ENCODE data around the gene GM2A.

Gene GM2A

GRCh38 chr5:151310932-151311331 is 57.9 kb downstream of the GM2A start:
- no peaks in the 10 kb centered on the region for H3F3A ChIP-seq (ENCODE audit: insufficient read depth)
- no peaks in the 10 kb centered on the region for H3K27me3 ChIP-seq (ENCODE audit: low read length)
- no peaks in the 10 kb centered on the region for H4K20me1 ChIP-seq (ENCODE audit: low read depth, low read length)
- H3K9ac ChIP-seq (ENCODE audit: low read length) = no peak overlapping the region
- H3K4me2 ChIP-seq (ENCODE audit: low read depth, low read length, poor library complexity, severe bottlenecking) = no peak overlapping the region
- no peaks in the 10 kb centered on the region for H3K36me3 ChIP-seq (ENCODE audit: low read length)
- H3K9me2 ChIP-seq (replicated peaks; ENCODE audit: insufficient read depth, low read length) = no peaks in the 10 kb centered on the region
- no peak overlapping the region for H3K4me3 ChIP-seq (ENCODE audit: insufficient read depth, low read length, poor library complexity, severe bottlenecking)
- no peaks in the 10 kb centered on the region for H3K9me3 ChIP-seq (ENCODE audit: insufficient read depth, low read length)
- no peak for TF ChIP-seq EZH2phosphoT487 (conservative IDR thresholded peaks at IDR 0.05; ENCODE audit: low read length)
- no peak overlapping the region for H3K27ac ChIP-seq (ENCODE audit: low read depth, low read length)
- H2AFZ ChIP-seq (ENCODE audit: low read depth, low read length, severe bottlenecking) = no peak overlapping the region
- H3K79me2 ChIP-seq (ENCODE audit: insufficient read depth, low read length) = no peaks in the 10 kb centered on the region

DNA sequence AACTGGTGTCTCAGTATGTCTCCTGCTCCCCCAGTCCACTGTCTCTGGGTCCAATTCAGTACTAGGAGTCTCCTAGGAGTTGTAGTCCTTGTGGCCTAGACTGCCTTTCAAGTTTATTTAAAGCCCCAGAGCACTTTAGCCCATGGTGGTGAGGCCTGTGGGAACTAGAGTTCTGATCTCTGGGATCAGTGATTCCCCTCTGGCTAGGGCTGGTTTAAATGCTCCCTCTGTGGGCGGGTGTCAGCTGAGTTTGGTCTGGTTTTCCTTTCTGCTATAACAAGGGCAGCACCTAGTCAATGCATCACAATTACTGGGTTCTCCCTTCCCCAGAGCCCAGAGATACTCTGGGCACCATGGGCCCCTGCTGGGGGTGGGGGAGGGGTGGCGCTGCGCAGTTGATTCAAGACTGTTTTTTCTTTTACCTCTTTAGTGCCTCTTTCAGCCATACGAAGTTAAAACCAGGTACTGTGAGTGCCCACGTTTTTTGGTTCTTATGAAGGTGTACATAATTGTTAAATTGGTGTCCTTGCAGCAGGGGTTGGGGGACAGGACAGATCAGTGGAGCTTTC is 59.9 kb downstream of the GM2A start:
- H3K79me2 ChIP-seq (ENCODE audit: insufficient read depth, low read length) = no peaks in the 10 kb centered on the region
- H3K4me2 ChIP-seq (ENCODE audit: low read depth, low read length, poor library complexity, severe bottlenecking) = no peak overlapping the region
- TF ChIP-seq, protein P1, sequence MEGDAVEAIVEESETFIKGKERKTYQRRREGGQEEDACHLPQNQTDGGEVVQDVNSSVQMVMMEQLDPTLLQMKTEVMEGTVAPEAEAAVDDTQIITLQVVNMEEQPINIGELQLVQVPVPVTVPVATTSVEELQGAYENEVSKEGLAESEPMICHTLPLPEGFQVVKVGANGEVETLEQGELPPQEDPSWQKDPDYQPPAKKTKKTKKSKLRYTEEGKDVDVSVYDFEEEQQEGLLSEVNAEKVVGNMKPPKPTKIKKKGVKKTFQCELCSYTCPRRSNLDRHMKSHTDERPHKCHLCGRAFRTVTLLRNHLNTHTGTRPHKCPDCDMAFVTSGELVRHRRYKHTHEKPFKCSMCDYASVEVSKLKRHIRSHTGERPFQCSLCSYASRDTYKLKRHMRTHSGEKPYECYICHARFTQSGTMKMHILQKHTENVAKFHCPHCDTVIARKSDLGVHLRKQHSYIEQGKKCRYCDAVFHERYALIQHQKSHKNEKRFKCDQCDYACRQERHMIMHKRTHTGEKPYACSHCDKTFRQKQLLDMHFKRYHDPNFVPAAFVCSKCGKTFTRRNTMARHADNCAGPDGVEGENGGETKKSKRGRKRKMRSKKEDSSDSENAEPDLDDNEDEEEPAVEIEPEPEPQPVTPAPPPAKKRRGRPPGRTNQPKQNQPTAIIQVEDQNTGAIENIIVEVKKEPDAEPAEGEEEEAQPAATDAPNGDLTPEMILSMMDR (IDR thresholded peaks at IDR 0.05; ENCODE audit: insufficient read depth, low read length, poor library complexity, severe bottlenecking) = no peak
- no peak for TF ChIP-seq EZH2phosphoT487 (conservative IDR thresholded peaks at IDR 0.05; ENCODE audit: low read length)
- no peak overlapping the region for H3K27ac ChIP-seq (ENCODE audit: low read depth, low read length)
- H3F3A ChIP-seq (ENCODE audit: insufficient read depth) = no peaks in the 10 kb centered on the region
- H3K9me2 ChIP-seq (replicated peaks; ENCODE audit: insufficient read depth, low read length) = no peaks in the 10 kb centered on the region
- no peak overlapping the region for H2AFZ ChIP-seq (ENCODE audit: low read depth, low read length, severe bottlenecking)
- no peaks in the 10 kb centered on the region for H3K27me3 ChIP-seq (ENCODE audit: low read length)
- H3K36me3 ChIP-seq (ENCODE audit: low read length) = no peaks in the 10 kb centered on the region
- no peak overlapping the region for H3K4me3 ChIP-seq (ENCODE audit: insufficient read depth, low read length, poor library complexity, severe bottlenecking)
- H4K20me1 ChIP-seq (ENCODE audit: low read depth, low read length) = no peaks in the 10 kb centered on the region
- H3K9me3 ChIP-seq (ENCODE audit: insufficient read depth, low read length) = no peaks in the 10 kb centered on the region
- H3K9ac ChIP-seq (ENCODE audit: low read length) = no peak overlapping the region

- no peak overlapping the region for H3K4me2 ChIP-seq (ENCODE audit: low read depth, low read length, poor library complexity, severe bottlenecking)
- H3K36me3 ChIP-seq (ENCODE audit: low read length) = no peaks in the 10 kb centered on the region
- H3K9me2 ChIP-seq (replicated peaks; ENCODE audit: insufficient read depth, low read length) = no peaks in the 10 kb centered on the region
- H3K79me2 ChIP-seq (ENCODE audit: insufficient read depth, low read length) = no peaks in the 10 kb centered on the region
- H3F3A ChIP-seq (ENCODE audit: insufficient read depth) = no peaks in the 10 kb centered on the region
- H3K9ac ChIP-seq (ENCODE audit: low read length) = no peak overlapping the region
- no peaks in the 10 kb centered on the region for H3K9me3 ChIP-seq (ENCODE audit: insufficient read depth, low read length)
- TF ChIP-seq, protein P1 (IDR thresholded peaks at IDR 0.05; ENCODE audit: insufficient read depth, low read length, poor library complexity, severe bottlenecking) = no peak
- TF ChIP-seq EZH2phosphoT487 (conservative IDR thresholded peaks at IDR 0.05; ENCODE audit: low read length) = no peak
- no peaks in the 10 kb centered on the region for H4K20me1 ChIP-seq (ENCODE audit: low read depth, low read length)
- no peaks in the 10 kb centered on the region for H3K27me3 ChIP-seq (ENCODE audit: low read length)
- no peak overlapping the region for H3K27ac ChIP-seq (ENCODE audit: low read depth, low read length)
- no peak overlapping the region for H2AFZ ChIP-seq (ENCODE audit: low read depth, low read length, severe bottlenecking)
- H3K4me3 ChIP-seq (ENCODE audit: insufficient read depth, low read length, poor library complexity, severe bottlenecking) = no peak overlapping the region
Observed at GRCh38 chr5:151313357-151313756, 60.4 kb downstream of the GM2A start.

DNA sequence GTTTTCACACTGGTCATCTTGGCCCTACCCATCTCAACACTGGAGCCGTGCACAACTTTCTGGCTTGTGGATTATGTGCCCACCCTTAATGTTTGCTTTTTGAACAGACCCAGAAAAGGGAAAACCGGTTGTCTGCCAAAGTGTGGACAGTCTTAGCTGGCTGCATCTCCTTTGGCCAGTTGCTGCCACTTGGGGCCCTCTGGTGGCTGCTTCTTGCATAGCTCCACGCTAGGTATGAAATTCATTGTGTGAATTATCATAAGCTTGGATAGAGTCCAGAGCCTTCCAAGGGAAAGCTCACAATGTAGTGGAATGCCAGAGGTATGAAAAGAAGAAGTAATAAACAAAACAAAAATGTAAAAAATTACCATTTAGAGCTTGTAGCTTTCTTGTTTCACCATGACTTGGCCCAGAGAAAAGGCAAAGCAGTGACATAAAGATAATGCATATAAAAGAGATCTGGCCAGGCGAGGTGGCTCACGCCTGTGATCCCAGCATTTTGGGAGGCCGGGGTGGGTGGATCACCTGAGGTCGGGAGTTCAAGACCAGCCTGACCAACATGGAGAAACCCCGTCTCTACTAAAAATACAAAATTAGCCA is 63.1 kb downstream of the GM2A start:
- no peaks in the 10 kb centered on the region for H4K20me1 ChIP-seq (ENCODE audit: low read depth, low read length)
- H3K27ac ChIP-seq (ENCODE audit: low read depth, low read length) = no peak overlapping the region
- H3K27me3 ChIP-seq (ENCODE audit: low read length) = no peaks in the 10 kb centered on the region
- no peaks in the 10 kb centered on the region for H3K9me2 ChIP-seq (replicated peaks; ENCODE audit: insufficient read depth, low read length)
- H3K4me3 ChIP-seq (ENCODE audit: insufficient read depth, low read length, poor library complexity, severe bottlenecking) = no peak overlapping the region
- no peaks in the 10 kb centered on the region for H3K79me2 ChIP-seq (ENCODE audit: insufficient read depth, low read length)
- H3K4me2 ChIP-seq (ENCODE audit: low read depth, low read length, poor library complexity, severe bottlenecking) = no peak overlapping the region
- no peaks in the 10 kb centered on the region for H3K36me3 ChIP-seq (ENCODE audit: low read length)
- no peaks in the 10 kb centered on the region for H3K9me3 ChIP-seq (ENCODE audit: insufficient read depth, low read length)
- no peaks in the 10 kb centered on the region for H3F3A ChIP-seq (ENCODE audit: insufficient read depth)
- TF ChIP-seq EZH2phosphoT487 (conservative IDR thresholded peaks at IDR 0.05; ENCODE audit: low read length) = no peak
- TF ChIP-seq, protein P1 (IDR thresholded peaks at IDR 0.05; ENCODE audit: insufficient read depth, low read length, poor library complexity, severe bottlenecking) = peak; percentile 98
- no peak overlapping the region for H2AFZ ChIP-seq (ENCODE audit: low read depth, low read length, severe bottlenecking)
- H3K9ac ChIP-seq (ENCODE audit: low read length) = no peak overlapping the region
